Stimulated activated naive CD8-positive, alpha-beta T cell treated with anti-CD3 and anti-CD28 coated beads, Interleukin-15, Interleukin-2, amounts not matched to agents 100 ng/mL and 50 ng/mL, for 24 hours (primary cell): ENCODE results near the gene MT1A.
A peak's percentile ranks its signal among the peaks of the same experiment; 100 is the strongest.

Source experiments
- H3K27ac Mint-ChIP-seq: one replicate; pipeline ENCODE4 v1.8.0; 2021; ENCODE audit warnings: mild to moderate bottlenecking, mixed read lengths
- H3K27me3 Mint-ChIP-seq: one replicate; pipeline ENCODE4 v1.8.0; 2021; ENCODE audit warnings: mixed read lengths
- H3K36me3 Mint-ChIP-seq: one replicate; pipeline ENCODE4 v1.8.0; 2021; ENCODE audit warnings: low read depth, mixed read lengths
- H3K4me1 Mint-ChIP-seq: one replicate; pipeline ENCODE4 v1.8.0; 2021; ENCODE audit warnings: low read depth, mixed read lengths
- H3K4me3 Mint-ChIP-seq: one replicate; pipeline ENCODE4 v1.8.0; 2021; ENCODE audit warnings: mild to moderate bottlenecking, mixed read lengths
- H3K9me3 Mint-ChIP-seq: one replicate; pipeline ENCODE4 v1.8.0; 2021; ENCODE audit warnings: mixed read lengths

MT1A gene

DNA sequence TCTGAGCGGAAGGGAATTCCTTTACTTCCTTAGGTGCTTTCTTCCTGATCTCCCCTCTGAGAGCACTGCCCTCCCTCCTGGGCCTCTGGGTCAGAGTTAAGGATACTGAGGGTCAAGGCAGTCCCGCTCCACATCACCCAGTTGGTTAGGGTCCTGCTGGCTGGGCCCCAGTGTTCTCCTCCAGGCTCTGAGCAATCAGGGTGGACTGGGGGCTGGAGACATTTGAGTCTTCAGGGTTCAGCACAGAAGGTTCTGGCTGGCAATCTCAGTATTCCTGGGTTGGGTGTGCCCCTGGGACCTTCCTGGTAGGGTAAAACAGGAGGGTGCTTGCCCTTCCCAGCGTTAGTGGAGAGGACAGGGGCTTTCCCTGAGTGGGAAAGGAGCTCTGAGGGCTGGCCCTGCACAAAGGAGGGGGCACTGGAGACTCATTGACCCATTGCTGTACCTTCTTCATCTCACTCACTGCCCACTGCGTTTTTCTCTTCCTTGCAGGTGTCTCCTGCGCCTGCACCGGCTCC, 5.6 kb upstream of the MT1A start:
- Mint-ChIP-seq H3K36me3 (no peaks in the 10 kb centered on the region), H3K9me3 (no peaks in the 10 kb centered on the region), H3K4me1 (peaks cover 31% of the 10 kb centered on the region)

DNA sequence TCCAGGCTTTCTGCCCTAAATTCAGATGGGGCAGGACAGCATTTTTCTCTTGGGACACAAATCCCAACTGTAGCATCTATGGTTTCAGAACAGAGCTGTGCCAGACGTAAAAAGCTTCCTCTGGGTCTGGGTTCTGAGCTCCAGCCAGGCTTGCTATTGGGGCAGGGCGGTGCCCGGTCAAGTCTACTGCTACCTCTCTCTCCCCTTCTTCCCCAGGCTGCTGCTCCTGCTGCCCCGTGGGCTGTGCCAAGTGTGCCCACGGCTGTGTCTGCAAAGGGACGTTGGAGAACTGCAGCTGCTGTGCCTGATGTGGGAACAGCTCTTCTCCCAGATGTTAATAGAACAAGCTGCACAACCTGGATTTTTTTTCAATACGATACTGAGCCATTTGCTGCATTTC, 4.9 kb upstream of the MT1A start:
- Mint-ChIP-seq H3K36me3 (no peaks in the 10 kb centered on the region), H3K9me3 (no peaks in the 10 kb centered on the region), H3K27ac (no peak overlapping the region), H3K27me3 (peaks cover 74% of the 10 kb centered on the region), H3K4me3 (no peak overlapping the region), H3K4me1 (peaks cover 34% of the 10 kb centered on the region)

More for the DNA sequence above, 5.6 kb upstream of the MT1A start:
- H3K27me3 Mint-ChIP-seq: peaks cover 70% of the 10 kb centered on the region
- peak overlapping the region; percentile 20 for H3K4me3 Mint-ChIP-seq
- H3K27ac Mint-ChIP-seq: no peak overlapping the region

DNA sequence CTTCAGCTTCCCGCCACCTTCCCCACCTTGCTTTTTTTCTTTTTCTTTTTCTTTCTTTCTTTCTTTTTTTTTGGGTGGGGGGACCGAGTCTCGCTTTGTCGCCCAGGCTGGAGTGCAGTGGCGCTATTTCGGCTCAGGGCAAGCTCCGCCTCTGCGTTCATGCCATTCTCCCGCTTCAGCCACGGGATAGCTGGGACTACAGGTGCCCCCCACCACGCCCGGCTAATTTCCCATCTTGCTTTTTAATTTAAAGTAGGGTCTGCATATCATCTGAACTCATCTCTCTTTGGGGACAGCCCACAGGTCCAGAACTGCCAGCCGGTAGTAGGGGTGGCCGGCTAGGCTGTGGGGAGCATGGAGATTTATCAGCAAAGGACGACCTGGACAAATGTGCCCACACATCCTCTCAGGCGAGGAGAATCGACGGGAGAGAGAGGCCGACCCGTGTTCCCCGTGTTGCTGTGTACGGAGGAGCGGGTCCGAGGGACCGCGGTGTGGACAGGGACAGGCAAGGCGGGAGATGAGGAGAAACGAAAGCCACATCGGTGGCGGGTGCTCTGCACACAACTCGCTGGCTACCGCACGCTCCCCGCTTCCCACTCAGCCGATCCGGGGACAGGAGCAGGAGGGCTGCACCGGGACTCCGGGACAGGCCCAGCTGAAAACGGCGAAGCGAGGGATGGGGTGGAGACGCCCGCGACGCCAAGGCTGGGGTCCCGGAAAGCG, 3.6 kb upstream of the MT1A start:
- H3K27ac Mint-ChIP-seq: no peak overlapping the region
- no peaks in the 10 kb centered on the region for H3K36me3 Mint-ChIP-seq
- H3K9me3 Mint-ChIP-seq: no peaks in the 10 kb centered on the region
- H3K27me3 Mint-ChIP-seq: peaks cover 87% of the 10 kb centered on the region
- H3K4me1 Mint-ChIP-seq: peaks cover 32% of the 10 kb centered on the region
- peak overlapping the region; percentile 70 for H3K4me3 Mint-ChIP-seq

DNA sequence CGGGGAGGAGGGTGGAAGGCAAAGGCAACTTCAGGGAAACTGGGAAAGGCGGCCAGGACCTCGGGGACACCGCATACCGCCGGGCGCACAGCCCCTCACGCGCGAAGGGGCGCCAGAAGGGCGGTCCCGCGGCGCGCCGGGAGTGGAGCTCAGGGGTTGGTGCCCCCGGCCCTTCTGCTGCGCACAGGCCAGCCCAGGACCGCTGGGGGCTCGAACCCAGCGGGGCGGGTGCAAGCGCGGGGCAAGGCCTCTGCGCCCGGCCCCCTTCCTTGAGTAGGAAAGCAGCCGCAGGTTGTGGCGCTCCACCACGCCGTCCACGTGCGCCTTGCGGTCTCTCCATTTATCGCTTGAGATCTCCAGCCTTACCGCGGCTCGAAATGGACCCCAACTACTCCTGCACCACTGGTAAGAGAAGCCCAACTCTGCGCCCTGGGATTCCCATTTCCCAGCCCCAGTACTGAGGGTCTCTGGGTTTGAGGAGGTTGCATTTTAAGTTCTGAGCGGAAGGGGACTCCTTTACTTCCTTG, 3.0 kb upstream of the MT1A start:
- no peaks in the 10 kb centered on the region for H3K9me3 Mint-ChIP-seq
- H3K27ac Mint-ChIP-seq: no peak overlapping the region
- peaks cover 89% of the 10 kb centered on the region for H3K27me3 Mint-ChIP-seq
- H3K4me1 Mint-ChIP-seq: peaks cover 27% of the 10 kb centered on the region
- H3K4me3 Mint-ChIP-seq: peak overlapping the region; percentile 43
- H3K36me3 Mint-ChIP-seq: no peaks in the 10 kb centered on the region

DNA sequence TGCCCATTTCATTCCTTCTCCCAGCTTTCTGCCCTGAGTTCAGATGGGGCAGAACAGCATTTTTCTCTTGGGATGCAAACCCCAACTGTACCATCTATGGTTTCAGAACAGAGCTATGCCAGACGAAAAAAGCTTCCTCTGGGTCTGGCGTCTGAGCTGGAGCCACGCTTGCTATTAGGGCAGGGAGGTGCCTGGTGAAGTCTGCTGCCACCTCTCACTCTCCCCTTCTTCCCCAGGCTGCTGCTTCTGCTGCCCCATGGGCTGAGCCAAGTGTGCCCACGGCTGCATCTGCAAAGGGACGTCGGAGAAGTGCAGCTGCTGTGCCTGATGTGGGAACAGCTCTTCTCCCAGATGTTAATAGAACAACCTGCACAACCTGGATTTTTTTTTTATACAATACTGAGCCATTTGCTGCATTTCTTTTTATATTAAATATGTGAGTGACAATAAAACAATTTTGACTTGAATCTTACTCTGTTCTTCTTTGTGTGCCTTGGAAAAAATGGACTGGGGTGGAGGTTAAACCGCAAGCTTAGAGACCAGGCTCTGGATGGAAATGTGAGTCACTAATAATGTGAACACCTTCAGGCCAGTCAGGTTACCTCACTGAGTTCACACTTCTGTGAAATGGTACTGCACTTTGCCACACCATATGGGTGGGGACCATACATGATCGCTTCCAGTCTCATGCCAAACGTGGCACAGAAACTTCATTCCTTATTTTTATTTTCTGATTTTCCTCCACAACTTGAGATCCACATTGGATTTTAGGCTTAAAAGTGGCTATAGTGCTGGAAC, 1.7 kb upstream of the MT1A start:
- H3K4me3 Mint-ChIP-seq: no peak overlapping the region
- peaks cover 23% of the 10 kb centered on the region for H3K4me1 Mint-ChIP-seq

DNA sequence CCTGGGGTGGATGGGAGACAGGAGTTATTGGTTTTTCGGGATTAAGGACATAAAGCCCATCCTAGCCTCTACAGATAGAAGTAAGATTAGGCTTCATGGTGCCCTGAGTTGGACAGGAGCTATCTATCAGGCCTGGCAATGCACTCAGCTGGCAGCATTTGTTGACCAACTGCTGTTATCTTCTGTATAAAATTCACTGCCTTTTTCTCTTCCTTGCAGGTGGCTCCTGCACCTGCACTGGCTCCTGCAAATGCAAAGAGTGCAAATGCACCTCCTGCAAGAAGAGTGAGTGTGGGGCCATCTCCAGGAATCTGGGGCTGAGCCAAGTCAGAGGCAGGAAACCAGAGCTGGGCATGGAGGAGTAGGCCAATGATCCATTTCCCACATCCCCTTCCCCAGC, 579 bp downstream of the MT1A start:
- Mint-ChIP-seq H3K27me3 (peaks cover 76% of the 10 kb centered on the region), H3K4me3 (no peak overlapping the region), H3K9me3 (no peaks in the 10 kb centered on the region), H3K4me1 (peaks cover 34% of the 10 kb centered on the region), H3K27ac (no peak overlapping the region), H3K36me3 (no peaks in the 10 kb centered on the region)

More for the DNA sequence above, 1.7 kb upstream of the MT1A start:
- Mint-ChIP-seq H3K27ac (no peak overlapping the region), H3K36me3 (no peaks in the 10 kb centered on the region), H3K27me3 (peaks cover 86% of the 10 kb centered on the region), H3K9me3 (no peaks in the 10 kb centered on the region)

DNA sequence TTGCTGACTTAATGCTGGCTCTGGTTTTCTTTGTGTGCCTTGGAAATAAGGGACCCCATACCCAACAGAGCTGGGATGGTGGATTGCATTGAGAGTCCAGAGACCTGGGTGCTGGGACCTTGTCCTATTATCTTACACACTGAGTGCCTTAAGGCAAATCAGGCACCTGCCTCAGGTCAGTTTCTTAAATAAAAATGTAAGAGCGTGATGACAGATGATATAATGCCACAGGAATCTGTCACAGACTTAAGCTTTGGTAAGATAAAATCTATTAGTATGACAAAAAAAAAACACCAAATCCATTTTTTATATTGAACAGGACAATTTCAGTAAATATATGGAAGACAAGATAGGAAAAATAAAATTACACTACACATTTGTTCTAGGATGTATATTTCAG, 1.6 kb downstream of the MT1A start:
- Mint-ChIP-seq H3K27me3 (peaks cover 66% of the 10 kb centered on the region), H3K4me3 (no peak overlapping the region), H3K27ac (no peak overlapping the region), H3K9me3 (no peaks in the 10 kb centered on the region), H3K36me3 (no peaks in the 10 kb centered on the region), H3K4me1 (peaks cover 32% of the 10 kb centered on the region)

DNA sequence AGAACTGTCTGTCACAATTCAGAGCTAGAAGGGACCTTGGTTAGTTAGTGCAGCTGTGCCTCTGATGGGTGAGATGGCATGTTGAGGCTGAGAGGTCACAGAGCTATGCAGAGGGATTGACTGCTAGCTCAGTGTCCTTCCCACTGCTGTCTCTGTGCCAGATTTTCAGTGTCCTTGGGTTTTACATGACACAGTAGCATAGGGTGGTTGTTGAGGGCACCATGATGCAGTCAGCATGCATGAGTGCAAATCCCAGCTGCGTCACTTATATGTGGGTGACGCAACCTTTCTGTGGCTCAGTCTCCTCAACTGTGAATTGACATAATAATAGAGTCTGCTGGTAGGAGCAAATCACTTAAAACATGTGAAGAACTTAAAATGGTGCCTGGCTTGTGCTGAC, 2.7 kb downstream of the MT1A start:
- Mint-ChIP-seq H3K4me3 (no peak overlapping the region), H3K9me3 (no peaks in the 10 kb centered on the region), H3K36me3 (no peaks in the 10 kb centered on the region), H3K4me1 (peaks cover 26% of the 10 kb centered on the region), H3K27me3 (peaks cover 61% of the 10 kb centered on the region), H3K27ac (no peak overlapping the region)

DNA sequence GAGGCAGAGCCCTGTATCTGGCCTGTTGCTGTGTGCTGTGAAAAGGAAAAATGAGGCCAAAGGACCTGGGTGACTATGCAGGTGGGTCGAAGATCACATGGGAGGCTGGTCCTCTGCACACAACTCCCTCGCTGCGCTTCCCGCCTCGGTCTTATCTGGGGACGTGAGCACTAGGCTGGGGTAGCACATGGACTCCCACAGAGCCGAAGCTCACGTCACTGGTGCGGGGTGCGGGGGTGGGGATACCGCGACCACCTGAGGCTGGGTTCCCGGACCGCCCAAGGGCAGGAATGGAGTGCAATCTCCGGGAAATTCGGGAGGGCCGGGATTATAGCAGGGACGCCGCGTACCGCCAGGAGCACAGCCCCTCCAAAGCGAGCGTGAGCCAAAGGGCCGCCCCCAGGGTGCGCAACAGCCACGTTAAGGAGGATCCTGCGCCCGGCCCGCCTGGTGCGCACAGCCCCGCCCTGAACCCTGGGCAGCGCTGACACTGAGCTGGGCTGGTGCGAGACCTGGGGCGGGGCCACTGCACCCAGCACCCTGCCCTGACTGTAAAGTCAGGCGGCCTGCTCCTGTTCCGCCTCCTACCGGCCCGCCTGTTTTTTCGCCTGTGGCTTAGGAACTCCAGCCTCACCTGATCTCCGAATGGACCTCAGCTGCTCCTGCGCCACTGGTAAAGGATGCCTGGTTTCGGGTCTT, 4.8 kb downstream of the MT1A start:
- H3K4me3 Mint-ChIP-seq: peak overlapping the region; percentile 58
- no peak overlapping the region for H3K27ac Mint-ChIP-seq
- H3K9me3 Mint-ChIP-seq: no peaks in the 10 kb centered on the region
- H3K36me3 Mint-ChIP-seq: no peaks in the 10 kb centered on the region
- peaks cover 19% of the 10 kb centered on the region for H3K4me1 Mint-ChIP-seq
- peaks cover 50% of the 10 kb centered on the region for H3K27me3 Mint-ChIP-seq

DNA sequence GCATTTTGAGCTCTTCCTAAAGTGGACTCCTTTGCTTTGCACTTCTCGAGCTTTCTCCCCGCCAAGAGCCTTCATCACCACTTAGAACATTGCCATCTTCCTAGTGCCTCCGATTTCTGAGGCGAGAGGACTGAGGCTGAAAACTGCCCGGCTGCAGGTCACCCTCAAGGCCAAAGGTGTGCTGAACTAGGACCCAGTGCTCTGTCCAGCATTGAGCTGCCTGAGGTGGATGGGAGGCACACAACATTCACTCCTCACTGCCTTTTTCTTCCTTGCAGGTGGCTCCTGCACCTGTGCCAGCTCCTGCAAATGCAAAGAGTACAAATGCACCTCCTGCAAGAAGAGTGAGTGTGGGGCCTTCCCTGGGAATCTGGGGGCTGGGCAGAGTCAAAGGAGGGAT, 5.4 kb downstream of the MT1A start:
- Mint-ChIP-seq H3K27ac (no peak overlapping the region), H3K27me3 (peaks cover 50% of the 10 kb centered on the region), H3K9me3 (no peaks in the 10 kb centered on the region), H3K4me1 (peaks cover 19% of the 10 kb centered on the region), H3K4me3 (peak overlapping the region; percentile 58), H3K36me3 (no peaks in the 10 kb centered on the region)

DNA sequence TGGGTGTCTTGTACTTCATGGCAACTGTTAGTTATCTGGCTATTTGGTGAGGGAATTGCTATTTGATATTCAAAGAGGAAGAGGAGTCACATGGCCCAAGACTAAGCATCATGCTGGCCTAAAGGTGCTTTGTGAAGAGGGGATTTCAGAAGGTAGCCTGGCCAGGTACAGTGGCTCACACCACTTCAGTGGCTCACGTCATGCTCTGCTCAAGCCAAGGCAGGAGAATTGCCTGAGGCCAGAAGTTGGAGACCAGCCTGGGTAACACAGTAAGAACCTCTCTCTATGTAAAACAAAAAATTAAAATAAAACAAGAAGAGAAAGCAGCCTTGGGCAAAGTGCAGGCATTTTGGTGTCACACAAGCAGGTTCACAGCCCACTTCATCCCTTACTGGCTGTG, 6.8 kb downstream of the MT1A start:
- H3K9me3 Mint-ChIP-seq: no peaks in the 10 kb centered on the region
- no peaks in the 10 kb centered on the region for H3K36me3 Mint-ChIP-seq
- no peak overlapping the region for H3K27ac Mint-ChIP-seq
- peaks cover 43% of the 10 kb centered on the region for H3K27me3 Mint-ChIP-seq
- peaks cover 19% of the 10 kb centered on the region for H3K4me1 Mint-ChIP-seq
- H3K4me3 Mint-ChIP-seq: no peak overlapping the region

DNA sequence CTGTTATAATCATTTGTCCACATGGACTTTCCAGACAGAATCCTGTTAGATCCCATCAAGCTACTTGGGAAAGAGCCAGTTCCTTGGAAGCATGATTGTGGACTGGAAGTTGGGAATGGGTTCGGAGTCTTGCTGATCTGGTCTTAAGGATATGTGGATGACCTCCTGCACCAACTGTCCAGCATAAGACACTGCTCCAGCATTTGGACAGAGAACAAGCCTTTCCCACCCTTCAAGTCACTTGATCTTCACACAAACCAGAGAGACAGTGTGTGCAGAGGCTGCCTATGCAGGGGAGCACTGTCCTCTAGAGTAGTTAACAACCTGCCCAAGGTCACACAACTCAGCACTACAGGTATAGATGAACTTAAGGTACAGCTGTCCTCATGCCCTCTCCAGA, 7.4 kb downstream of the MT1A start:
- peaks cover 19% of the 10 kb centered on the region for H3K4me1 Mint-ChIP-seq
- H3K27me3 Mint-ChIP-seq: peaks cover 38% of the 10 kb centered on the region
- no peaks in the 10 kb centered on the region for H3K36me3 Mint-ChIP-seq
- no peak overlapping the region for H3K27ac Mint-ChIP-seq
- no peak overlapping the region for H3K4me3 Mint-ChIP-seq
- H3K9me3 Mint-ChIP-seq: no peaks in the 10 kb centered on the region

DNA sequence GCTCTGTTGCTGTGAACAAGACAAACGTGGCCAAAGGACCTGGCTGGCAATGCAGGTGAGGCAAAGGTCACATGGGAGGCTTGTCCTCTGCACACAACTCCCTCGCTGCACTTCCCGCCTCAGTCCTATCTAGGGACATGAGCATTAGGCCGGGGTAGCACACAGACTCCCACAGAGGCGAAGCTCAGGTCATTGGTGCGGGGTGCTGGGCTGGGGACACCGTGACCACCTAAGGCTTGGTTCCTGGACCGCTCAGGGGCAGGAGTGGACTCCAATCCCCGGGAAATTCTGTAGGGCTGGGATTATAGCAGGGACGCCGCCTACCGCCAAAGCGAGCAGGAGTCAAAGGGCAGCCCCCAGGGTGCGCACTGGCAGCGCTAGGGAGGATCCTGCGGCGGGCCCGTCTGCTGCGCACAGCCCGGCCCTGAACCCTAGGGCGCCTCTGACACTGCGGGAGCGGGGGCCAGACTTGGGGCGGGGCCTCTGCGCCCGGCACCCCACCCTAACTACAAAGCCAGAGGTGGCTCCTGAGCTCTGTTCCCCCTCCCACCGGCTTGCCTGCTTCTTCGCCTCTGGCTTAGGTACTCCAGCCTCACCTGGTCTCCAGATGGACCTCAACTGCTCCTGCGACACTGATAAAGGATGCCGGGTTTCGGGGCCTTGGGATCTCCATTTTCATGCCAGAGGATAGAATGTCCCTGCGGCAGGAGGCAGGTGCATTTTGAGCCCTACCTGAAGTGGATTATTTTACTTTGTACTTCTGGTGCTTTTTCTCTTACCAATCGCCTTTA, 9.4 kb downstream of the MT1A start:
- Mint-ChIP-seq H3K36me3 (no peaks in the 10 kb centered on the region), H3K9me3 (no peaks in the 10 kb centered on the region), H3K27me3 (peaks cover 28% of the 10 kb centered on the region), H3K4me3 (no peak overlapping the region), H3K4me1 (peaks cover 14% of the 10 kb centered on the region), H3K27ac (no peak overlapping the region)

DNA sequence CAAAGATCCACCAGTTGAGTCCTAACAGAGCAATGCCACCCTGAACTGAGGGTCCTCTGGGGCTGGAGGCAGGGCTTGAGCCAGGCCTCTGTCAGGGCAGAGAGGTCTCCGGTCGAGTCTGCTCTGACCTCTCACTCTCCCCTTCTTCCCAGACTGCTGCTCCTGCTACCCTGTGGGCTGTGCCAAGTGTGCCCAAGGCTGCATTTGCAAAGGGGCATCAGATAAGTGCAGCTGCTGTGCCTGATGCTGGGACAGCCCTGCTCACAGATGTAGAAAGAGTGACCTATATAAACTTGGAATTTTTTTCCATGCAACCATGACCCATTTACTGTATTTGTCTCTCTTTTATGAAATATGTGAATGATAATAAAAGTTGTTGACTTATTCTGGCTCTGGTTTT, 10.8 kb downstream of the MT1A start:
- H3K9me3 Mint-ChIP-seq: no peaks in the 10 kb centered on the region
- no peak overlapping the region for H3K4me3 Mint-ChIP-seq
- H3K27ac Mint-ChIP-seq: no peak overlapping the region
- H3K4me1 Mint-ChIP-seq: peaks cover under 1% of the 10 kb centered on the region
- H3K27me3 Mint-ChIP-seq: peaks cover 31% of the 10 kb centered on the region
- no peaks in the 10 kb centered on the region for H3K36me3 Mint-ChIP-seq
